HG02870 (cell line): Measurements from ENCODE around the gene DLG4.
"Not testable (repeated sequence)": the region's sequence is repeated elsewhere in the genome, so short reads cannot be mapped to it uniquely, and the experiment has no call there.

Source experiments
- ATAC-seq: cut with Tn5 transposase; IDR thresholded peaks from one replicate; pipeline ENCODE4 v1.9.1; 2021; ENCODE audit warnings: mild to moderate bottlenecking, moderate library complexity; ENCODE audit not compliant: unreplicated experiment

Gene DLG4

GRCh38 chr17:7190276-7190917 is 29.2 kb downstream of the DLG4 start:
- no peak for ATAC-seq

GRCh38 chr17:7186241-7186640 is 33.4 kb downstream of the DLG4 start:
- no peak for ATAC-seq

- ATAC-seq = no peak
These were observed 35.0 kb downstream of the DLG4 start for GRCh38 chr17:7184647-7185046.

GRCh38 chr17:7184091-7184488 is 35.5 kb downstream of the DLG4 start:
- ATAC-seq = no peak

GRCh38 chr17:7183433-7184090 is 36.1 kb downstream of the DLG4 start:
- no peak for ATAC-seq

- not testable (repeated sequence) for ATAC-seq
These were observed 37.5 kb downstream of the DLG4 start for GRCh38 chr17:7182101-7182500.

- ATAC-seq = no peak
These were observed 40.0 kb downstream of the DLG4 start, which contains the start of gene ASGR1 for GRCh38 chr17:7179317-7180254. Gene ASGR1 (minus strand): TSS chr17:7179370. CDS start chr17:7178563, 807 bp downstream.

GRCh38 chr17:7178973-7179316 is 40.7 kb downstream of the DLG4 start:
- no peak for ATAC-seq

GRCh38 chr17:7177954-7178477 is 41.6 kb downstream of the DLG4 start:
- no peak for ATAC-seq

GRCh38 chr17:7177191-7177953 is 42.3 kb downstream of the DLG4 start:
- ATAC-seq = no peak

GRCh38 chr17:7176841-7177190 is 42.8 kb downstream of the DLG4 start:
- no peak for ATAC-seq

- ATAC-seq = no peak
These were observed 43.4 kb downstream of the DLG4 start for GRCh38 chr17:7176107-7176840.

GRCh38 chr17:7175330-7175733 is 44.3 kb downstream of the DLG4 start:
- ATAC-seq = no peak

GRCh38 chr17:7174603-7175326 is 44.9 kb downstream of the DLG4 start:
- no peak for ATAC-seq

- ATAC-seq = no peak
These were observed 45.7 kb downstream of the DLG4 start for GRCh38 chr17:7173687-7174602.

- ATAC-seq = not testable (repeated sequence)
These were observed 47.0 kb downstream of the DLG4 start for GRCh38 chr17:7172522-7173191.

- ATAC-seq = not testable (repeated sequence)
These were observed 50.1 kb downstream of the DLG4 start for GRCh38 chr17:7169565-7169908.
